ENCODE data around the gene IL20RB.

IL20RB gene, protein sequence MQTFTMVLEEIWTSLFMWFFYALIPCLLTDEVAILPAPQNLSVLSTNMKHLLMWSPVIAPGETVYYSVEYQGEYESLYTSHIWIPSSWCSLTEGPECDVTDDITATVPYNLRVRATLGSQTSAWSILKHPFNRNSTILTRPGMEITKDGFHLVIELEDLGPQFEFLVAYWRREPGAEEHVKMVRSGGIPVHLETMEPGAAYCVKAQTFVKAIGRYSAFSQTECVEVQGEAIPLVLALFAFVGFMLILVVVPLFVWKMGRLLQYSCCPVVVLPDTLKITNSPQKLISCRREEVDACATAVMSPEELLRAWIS

DNA sequence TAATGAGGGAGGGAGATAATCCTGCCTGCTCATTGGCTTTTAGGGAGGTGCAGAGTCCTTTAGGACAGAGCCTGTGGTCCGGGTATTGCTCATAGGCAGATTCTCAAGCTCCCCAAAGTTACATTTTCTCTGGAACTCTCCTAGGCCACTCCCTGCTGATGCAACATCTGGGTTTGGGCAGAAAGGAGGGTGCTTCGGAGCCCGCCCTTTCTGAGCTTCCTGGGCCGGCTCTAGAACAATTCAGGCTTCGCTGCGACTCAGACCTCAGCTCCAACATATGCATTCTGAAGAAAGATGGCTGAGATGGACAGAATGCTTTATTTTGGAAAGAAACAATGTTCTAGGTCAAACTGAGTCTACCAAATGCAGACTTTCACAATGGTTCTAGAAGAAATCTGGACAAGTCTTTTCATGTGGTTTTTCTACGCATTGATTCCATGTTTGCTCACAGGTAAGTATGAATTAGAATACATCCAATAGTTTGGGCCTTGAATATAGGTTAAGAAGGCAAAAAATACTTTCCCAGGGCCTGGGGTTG lies at the start of gene IL20RB:
IL20RB (plus strand) TSS at position 233 of the 538 bp plus-strand sequence; CDS start at position 364, 131 bp downstream.
- DNase-seq (ENCODE audit: low spot score): no peak

DNA sequence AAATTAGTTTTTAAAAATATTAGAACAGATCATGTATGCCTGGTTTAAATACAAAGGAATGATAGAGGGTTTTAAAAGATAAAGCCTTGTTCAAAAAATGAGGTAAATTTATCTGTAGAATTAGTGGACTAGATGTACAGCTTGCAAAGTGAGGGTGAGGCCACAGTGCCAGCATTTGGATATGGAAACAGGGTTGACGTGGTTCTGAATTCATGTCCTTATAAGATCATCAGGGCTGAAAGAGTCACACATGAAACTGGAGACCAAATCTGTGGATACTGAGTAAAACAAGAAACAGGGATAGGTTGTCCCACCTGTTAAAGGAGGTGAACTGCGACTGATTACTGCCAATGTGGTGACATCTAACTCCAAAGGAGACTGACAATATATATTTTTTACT lies 49.5 kb upstream of the IL20RB start:
- DNase-seq (ENCODE audit: low spot score): no peak

DNA sequence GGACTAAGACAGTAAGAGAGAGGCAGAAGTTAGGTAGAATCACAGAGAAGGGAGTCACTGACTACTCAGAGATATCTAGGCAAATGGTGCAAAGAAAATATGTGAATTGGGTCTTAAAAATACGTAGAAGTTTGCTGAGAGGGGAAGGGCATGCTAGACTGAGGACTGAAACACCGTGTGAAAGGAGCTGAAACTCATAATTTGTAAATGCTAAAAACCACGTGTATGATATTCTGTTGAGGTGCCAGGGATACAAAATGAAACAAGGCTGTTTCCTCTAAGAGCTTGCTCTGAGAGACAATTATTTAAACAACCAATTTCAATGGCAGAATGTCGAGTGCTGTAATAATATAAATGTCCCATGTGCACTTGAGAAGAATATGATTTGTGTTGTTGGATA lies 48.6 kb upstream of the IL20RB start:
- DNase-seq (ENCODE audit: low spot score): no peak

DNA sequence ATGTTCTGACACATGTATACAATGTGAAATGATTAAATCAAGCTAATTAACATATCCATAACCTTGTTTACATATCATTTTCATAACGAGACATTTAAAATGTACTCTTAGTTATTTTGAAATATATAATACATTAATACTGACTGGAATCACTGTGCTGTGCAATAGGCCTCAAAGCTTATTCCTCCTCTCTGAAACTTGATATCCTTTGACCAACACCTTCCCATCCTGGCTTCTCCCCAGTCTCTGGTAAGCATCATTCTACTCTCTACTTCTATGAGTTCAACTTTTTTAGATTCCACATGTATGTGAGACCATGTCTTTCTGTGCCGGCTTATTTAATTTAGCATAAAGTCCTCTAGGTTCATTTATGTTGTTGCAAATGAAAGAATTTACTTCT lies 47.1 kb upstream of the IL20RB start:
- DNase-seq (ENCODE audit: low spot score): no peak

DNA sequence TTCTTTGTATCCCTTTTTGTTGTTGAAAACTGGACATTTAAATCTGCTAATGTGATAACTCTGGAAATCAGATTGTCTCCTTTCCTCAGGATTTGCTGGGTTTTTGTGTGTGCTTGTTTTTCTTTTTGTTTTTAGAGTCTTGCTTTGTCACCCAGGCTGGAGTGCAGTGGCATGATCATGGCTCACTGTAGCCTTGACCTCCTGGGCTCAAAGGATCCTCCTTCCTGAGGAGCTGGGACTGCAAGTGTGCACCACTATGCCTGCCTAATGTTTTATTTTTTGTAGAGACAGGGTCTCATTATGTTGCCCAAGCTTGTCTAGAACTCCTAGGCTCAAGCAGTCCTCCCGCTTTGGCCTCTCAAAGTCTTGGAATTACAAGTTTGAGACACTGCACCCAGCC lies 44.6 kb upstream of the IL20RB start:
- no peak for DNase-seq (ENCODE audit: low spot score)

DNA sequence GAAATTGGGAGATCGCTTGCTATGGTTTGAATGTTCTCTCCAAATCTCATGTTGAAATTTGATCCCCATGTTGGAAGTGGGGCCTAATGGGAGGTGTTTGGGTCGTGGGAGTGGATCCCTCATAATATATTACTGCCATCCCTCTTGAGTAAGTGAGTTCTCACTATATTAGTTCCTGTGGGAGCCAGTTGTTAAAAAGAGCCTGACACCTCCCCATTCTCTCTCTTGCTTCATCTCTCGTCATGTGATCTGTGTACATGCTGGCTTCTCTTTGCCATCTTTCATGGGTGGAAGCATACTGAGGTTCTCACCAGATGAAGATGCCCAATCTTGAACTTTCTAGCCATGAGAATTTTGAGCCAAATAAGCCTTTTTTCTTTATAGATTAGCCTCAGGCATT lies 43.0 kb upstream of the IL20RB start:
- DNase-seq (ENCODE audit: low spot score): no peak

DNA sequence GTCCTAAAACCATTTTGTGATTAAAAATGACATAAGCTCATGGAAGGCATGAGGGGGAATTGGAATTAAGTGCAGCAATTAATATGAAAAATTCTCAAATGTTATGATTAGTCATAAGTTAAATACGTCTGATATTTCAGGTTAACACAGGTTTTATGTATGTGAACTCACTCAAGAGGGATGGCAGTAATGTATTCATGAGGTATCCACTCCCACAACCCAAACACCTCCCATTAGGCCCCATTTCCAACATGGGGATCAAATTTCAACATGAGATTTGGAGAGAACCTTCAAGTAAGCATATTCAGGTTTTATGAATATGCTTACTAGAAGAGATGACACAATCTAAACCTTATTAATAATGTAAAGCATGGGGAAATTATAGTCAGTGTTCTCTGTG lies 41.6 kb upstream of the IL20RB start:
- no peak for DNase-seq (ENCODE audit: low spot score)

DNA sequence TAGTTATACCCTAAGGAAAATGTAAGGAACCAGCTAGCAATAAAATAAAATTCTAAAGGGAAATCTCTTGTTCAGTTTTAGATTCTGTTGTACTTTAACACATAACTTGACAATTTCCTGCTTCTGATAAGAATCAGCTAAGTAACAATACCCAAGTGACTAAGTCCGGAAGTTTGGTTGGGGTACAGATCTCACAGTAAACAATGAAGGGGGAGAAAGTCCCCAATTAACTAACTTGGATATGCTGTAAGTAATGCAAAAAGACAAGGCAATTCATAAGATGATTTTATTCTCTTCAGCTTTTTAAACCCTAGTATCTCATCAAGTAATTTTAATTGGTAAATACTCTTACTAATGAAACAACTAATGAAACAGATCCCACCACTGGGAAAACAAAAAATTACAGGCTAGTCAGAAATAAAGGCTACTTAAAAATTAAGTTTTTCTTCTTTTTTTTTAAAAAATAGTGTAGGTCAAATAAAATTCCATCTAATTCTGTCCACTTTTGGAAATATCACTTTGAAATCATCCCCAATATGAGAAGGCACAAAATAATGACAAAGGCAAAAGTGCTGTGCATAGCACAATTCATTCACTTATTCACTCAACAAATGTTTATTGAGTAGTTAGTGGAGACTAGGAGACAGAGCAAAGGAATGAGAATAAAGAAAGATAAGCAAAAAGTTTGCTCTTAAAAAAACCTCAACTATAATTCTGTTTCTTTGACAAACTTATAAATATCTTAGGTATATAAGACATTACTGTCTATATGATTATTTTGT lies 37.8 kb upstream of the IL20RB start:
- DNase-seq (ENCODE audit: low spot score): no peak

DNA sequence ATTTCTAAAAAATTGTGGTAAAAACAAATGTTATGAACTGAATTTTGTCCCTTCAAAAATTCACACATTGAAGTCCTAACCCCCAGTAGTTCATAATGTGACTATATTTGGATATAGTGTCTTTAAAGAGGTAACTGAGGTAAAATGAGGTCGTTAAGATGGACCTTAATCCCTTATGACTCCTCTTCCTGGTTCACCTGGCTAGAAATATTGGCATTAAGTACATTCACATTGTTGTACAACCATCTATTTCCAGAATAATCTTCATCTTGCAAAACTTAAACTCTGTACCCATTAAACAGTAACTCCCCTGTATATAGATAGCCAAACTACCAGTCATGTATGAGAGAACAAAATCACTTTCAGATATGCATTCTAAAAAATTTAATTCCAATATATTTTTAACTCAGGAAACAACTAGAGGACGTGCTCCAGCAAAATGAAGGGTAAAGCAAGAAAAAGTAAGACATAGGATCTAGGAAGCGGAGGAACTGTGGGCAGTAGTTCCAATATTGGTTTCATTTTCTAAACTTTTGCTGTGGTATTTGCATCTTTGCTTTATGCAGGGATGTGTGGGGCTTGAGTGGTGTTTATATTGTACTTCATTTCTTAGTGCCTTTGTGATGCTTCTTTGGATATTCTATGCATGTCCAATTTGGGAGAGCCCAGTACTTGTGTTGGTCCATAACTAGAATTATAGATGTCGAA lies 36.7 kb upstream of the IL20RB start:
- no peak for DNase-seq (ENCODE audit: low spot score)

DNA sequence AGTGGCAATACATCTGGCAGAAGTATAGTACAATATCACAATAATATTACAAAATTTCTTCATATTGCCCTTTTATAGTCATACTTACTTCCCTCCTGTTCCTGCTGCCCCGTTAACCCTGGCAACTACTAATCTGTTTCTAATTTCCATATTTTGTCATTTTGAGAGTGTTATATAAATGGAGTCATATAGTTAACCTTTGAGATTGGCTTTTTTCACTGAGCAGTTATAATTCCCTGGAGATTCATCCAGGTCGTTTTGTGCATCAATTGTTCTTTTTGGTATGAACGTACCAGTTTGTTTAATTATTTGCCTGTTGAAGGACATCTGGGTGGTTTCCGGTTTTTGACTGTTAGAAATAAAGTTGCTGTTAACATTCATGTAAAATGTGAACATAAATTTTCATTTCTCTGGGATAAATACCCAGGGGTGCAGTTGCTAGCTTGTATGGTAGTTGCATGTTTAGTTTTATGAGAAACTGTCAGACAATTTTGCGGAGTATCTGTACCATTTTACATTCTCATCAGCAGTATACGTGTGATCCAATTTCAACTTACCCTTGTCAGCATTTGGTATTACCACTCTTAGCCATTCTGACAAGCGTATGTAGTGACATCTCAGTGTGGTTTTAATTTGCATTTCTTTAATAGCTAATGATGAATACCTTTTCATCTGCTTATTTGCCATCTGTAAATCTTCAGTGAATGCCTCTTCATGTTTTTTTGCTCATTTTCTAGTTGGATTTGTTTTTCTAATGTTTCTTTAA lies 32.2 kb upstream of the IL20RB start:
- DNase-seq (ENCODE audit: low spot score): no peak

DNA sequence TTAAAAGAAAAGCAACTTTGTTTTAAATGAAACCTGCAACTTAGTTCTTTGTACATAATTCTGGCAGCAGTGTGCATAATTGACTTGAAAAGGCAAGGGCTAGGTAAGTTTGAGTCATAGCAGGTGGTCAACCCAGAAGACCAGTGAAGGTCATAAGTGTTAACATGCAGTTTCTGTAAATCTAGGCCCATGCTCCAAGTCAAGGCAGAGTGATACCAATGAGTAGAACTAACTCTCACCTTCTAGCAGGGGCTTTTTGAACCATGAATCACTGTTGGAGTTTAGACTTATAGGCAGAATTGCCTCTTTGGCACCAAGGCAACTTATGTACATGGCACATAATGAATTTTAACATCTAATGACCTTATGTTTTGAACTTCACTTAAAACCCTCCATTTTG lies 29.5 kb upstream of the IL20RB start:
- no peak for DNase-seq (ENCODE audit: low spot score)

DNA sequence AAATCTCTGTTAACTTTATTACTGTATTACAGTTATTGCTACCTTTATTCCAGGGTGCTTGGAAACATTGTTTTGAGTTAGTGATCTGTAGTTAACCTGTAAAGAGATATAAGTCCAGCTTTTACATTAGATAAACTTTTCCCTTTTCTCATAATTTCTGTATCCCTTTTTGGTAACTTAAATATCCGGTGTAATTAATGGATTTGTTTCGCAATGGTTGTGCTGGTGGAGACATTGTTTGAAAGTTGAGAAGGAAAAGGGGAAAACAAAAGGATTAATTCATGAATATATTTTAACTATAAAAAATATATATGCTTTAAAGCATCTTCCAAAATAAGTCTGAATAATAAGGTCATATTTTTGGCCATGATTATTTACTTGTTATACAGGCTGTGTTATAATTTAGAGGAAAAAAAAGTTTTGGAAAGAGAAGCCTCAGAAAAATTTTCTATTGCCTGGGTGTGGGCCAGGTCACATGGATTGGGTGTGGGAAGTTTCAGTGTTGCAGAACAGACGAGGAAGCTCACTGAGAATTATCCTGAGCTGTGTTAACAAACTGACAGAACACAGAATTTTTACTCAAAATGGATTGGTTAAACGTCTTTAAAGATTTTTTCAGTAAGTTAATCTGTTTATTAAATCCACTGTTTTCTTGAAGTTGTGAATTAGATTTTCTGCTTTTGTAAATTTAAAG lies 27.7 kb upstream of the IL20RB start:
- no peak for DNase-seq (ENCODE audit: low spot score)

DNA sequence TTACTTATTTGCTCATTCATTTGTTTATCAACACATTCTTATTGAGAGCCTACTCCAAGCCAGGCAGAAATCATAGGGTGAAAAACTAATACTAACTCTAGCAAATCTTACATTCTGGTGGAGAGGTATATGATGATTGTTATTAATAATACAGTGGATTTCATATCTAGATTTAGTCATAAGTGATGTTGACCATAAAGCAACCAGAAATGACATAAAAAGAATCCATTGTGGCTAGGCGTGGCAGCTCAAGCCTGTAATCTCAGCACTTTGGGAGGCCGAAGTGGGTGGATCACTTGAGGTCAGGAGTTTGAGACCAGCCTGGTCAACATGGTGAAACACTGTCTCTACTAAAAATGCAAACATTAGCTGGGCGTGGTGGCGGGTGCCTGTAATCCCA lies 26.2 kb upstream of the IL20RB start:
- no peak for DNase-seq (ENCODE audit: low spot score)

DNA sequence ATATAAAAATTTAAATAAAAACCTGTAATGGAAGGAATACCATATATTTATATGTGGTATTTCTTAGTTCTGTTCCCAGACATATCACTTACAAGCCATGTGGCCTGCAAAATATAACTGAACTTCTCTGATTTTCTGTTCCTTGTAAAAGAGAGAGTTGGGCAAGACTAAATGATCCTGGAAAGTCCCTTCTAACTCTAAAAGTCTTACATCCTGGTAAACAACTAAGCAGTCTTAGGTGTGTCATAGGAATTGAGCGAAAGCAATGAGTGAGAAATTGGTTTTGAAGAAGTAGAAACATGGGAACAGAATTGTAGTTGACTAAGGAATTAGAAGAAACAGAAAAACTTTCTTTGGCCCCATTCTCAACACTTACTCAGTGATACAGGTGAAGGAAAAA lies 25.3 kb upstream of the IL20RB start:
- no peak for DNase-seq (ENCODE audit: low spot score)

DNA sequence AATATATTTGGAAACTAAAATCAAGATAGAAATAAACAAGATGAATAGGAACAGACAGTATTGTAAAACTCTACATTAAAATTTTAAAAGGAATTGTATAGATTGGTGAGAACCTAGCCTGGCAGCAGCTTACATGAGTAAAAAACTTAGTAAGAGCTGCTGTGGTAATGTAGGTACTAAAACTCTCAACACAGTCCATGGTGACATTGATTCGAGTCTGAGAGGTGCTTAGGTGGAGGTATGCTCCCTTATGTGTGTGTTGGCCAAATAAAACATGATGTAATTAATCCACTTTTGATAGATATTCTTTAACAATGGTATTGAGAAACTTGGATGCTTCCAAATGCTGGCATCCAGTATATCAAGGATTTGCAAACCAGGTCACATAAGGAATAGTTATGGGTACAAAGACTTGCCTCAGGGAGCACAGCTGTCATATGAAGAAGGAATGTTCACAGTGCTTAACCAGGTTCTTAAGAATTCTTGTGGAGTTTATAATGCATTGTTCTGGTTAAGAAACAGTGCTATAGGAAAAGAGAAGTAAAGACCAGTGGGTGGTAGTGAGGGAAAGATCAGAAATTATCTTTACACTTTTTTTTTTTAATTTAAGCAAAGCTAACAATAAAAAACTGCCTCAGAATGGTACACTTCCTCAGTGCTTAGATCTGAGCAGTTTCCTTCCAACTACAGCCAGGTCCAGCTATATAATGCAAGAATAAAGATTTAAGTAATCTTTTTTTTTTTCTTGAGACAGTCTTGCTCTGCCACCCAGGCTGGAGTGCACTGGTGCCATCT lies 24.6 kb upstream of the IL20RB start:
- no peak for DNase-seq (ENCODE audit: low spot score)

DNA sequence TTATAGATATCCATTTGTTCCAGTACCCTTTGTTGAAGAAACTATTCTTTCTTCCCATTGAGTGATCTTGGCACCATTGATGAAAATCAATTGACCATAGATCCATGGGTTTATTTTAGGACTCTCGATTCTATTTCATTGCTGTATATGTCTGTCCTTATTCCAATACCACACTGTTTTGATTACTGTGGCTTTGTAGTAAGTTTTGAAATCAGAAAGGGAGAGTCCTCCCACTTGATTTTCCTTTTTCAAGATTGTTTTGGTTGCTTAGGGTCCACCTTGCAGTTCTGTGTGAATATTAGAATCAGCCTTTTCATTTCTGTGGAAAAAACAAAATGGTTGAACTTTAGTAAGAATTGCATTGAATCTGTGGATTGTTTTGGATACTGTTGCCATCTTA lies 20.6 kb upstream of the IL20RB start:
- DNase-seq (ENCODE audit: low spot score): no peak

DNA sequence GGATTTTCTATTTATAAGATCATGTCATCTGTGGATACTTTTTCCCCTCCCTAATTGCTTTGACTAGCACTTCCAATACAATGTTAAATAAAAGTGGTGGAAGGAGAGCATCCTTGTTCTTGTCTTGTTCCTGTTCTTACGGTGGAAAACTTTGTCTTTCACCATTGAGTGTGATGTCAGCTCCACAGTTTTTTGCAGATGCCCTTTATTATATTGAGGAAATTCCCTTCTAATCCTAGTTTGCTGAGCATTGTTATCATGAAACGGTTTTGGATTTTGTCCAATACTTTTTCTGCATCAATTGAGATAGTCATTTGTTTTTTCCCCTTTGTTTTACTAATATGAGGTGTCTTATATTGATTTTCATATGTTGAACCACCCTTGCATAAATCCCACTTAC lies 19.9 kb upstream of the IL20RB start:
- no peak for DNase-seq (ENCODE audit: low spot score)

DNA sequence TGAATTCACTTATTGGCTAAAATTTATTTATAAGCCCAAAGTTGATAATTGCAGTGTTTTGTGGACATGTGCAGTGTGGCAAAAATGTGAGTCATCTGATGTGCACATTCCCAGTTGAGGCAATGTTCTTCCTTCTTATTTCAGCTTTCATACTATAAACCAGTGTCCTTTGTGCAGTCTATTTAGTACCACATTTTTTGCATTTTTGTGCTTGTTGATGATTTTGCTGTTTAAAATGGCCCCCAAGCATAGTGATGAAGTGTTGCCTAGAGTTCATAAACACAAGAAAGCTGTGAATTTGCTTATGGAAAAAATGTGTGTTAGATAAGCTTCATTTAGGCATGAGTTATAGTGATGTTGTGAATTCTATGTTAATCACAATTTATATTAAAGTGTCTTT lies 19.4 kb upstream of the IL20RB start:
- DNase-seq (ENCODE audit: low spot score): no peak

DNA sequence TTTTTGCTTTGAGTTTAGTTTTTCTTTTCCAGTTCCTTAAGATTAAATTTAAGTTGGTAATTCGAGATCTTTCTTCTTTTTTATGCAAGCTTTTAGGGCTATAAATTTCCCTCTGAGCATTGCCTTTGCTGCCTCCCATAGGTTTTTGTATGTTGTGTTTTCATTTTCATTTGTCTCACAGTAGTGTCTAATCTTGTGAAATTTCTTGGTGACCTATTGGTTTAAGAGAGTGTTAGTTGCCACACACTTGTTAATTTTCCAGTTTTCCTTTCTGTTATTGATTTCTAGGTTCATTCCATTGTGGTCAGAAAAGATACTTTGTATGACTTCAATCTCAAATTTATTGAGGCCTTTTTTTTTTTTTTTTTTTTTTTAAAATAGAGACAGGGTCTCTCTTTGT lies 18.3 kb upstream of the IL20RB start:
- DNase-seq (ENCODE audit: low spot score): no peak

DNA sequence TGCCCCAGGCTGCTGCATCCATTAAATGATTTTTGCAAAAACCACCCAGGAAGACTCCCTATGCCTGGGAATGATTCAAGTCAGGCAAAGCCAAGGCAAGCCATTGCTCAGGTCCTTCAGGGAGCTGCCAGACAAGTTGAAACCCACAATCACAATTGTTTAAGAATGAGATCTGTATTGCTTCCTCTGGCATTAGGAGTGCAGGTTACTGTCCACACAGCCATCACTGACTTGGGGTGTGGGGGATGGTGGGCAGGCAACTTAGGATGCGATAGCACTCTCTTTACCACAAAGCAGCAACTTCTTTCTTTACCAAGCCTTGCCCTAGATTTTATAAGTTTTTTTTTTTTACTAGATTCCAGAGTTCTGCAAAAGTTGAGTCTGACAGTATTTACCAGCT lies 15.0 kb upstream of the IL20RB start:
- DNase-seq (ENCODE audit: low spot score): no peak

DNA sequence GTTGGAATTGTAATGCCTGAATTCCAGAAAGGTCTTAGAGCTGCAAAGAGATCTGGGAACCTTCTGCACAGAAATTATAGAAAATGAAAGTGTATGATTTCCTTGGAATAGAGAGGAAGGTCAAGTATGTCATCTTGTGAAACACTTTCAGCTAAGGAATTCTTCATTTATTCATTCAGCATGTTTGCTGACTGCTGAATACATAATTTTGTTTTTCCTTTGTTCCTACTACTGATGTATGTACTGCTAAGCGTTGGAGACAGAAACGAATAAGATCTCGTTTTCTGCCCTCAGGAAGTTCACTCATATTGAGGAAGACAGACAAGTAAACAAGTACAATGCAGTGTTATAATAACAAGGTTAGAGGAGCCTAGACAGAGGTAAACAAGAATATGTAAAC lies 14.3 kb upstream of the IL20RB start:
- DNase-seq (ENCODE audit: low spot score): no peak

All from left forelimb (tissue), 1 donor.